GM13976 (cell line): ENCODE results near the gene CBLN2.

ENCODE experiments used
- DNase-seq: peaks from one replicate; pipeline ENCODE4 v3.0.0; 2012; ENCODE audit warnings: low spot score
- in situ Hi-C: fragments of 300-500 bp; cut with MboI; formaldehyde crosslinking; loops from one replicate; pipeline ENCODE4 v1.12.0; 2022; ENCODE audit warnings: low sequenced_read_pairs, mixed read lengths, inconsistent platforms; ENCODE audit not compliant: unreplicated experiment
- TF ChIP-seq, protein P1 (sequence below): IDR thresholded peaks from 2 replicates; pipeline ENCODE4 v1.5.1; 2012; ENCODE audit warnings: borderline replicate concordance, mild to moderate bottlenecking; ENCODE audit not compliant: insufficient read depth; ENCODE audit errors: extremely low read depth, missing control alignments, control extremely low read depth

CBLN2 gene

GRCh38 chr18:72544092-72544886, at the start of gene CBLN2:
Gene CBLN2, minus strand, starts transcription at chr18:72544342. Its CDS starts 2,182 bp downstream, at chr18:72542160.
- TF ChIP-seq, protein P1, sequence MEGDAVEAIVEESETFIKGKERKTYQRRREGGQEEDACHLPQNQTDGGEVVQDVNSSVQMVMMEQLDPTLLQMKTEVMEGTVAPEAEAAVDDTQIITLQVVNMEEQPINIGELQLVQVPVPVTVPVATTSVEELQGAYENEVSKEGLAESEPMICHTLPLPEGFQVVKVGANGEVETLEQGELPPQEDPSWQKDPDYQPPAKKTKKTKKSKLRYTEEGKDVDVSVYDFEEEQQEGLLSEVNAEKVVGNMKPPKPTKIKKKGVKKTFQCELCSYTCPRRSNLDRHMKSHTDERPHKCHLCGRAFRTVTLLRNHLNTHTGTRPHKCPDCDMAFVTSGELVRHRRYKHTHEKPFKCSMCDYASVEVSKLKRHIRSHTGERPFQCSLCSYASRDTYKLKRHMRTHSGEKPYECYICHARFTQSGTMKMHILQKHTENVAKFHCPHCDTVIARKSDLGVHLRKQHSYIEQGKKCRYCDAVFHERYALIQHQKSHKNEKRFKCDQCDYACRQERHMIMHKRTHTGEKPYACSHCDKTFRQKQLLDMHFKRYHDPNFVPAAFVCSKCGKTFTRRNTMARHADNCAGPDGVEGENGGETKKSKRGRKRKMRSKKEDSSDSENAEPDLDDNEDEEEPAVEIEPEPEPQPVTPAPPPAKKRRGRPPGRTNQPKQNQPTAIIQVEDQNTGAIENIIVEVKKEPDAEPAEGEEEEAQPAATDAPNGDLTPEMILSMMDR = peak; percentile 86
- DNase-seq = peak; percentile 86
- in situ Hi-C loops = loop anchor here (25.0 kb wide), 1 partner anchor 1607 kb away; no protein-coding TSS in a partner anchor

DNA sequence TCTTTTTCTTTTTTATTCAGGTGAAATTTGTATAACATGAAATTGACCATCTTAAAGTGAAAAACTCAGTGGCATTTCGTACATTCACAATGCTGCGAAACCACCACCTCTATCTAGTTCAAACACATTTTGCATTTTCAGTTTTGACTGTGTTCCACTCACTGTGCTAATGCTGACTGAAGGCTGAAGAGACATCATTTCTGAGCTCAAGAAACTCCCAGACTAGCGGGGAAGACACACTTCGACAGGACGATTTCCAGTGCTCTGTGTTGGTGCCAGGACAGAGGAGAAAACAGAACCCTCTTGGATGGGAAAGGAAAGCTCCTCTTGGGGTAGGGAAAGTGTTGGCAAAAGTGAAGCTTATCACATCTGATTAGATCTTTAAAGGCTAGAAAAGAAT, 44.2 kb upstream of the CBLN2 start:
- DNase-seq = no peak
- in situ Hi-C loops = no loop called here
- TF ChIP-seq, protein P1 = no peak

DNA sequence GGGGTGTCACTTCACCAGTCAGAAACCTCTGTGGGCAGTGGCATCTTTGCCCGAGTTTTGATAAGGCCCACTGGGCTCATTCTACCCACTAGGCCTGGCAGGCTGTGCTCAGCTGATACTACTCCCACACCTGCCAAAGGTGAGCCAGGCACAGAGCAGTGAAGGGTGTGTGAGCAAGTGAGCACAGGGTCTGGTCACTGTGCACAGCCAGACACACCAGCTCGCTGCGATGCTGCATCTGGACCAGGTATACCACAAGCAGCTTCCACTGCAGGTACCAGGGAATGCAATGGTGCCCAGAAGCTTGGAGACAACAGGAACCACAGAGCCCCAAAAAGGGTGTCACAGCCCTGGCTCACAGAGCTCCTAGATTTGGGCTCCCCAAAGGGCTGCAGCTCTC, 40.6 kb upstream of the CBLN2 start:
- in situ Hi-C loops = no loop called here
- DNase-seq = no peak
- TF ChIP-seq, protein P1 = no peak

GRCh38 chr18:72581976-72582375, 37.8 kb upstream of the CBLN2 start:
- TF ChIP-seq, protein P1 = no peak
- in situ Hi-C loops = no loop called here
- no peak for DNase-seq

GRCh38 chr18:72572896-72573295, 28.8 kb upstream of the CBLN2 start:
- no peak for DNase-seq
- in situ Hi-C loops = no loop called here
- TF ChIP-seq, protein P1 = no peak

DNA sequence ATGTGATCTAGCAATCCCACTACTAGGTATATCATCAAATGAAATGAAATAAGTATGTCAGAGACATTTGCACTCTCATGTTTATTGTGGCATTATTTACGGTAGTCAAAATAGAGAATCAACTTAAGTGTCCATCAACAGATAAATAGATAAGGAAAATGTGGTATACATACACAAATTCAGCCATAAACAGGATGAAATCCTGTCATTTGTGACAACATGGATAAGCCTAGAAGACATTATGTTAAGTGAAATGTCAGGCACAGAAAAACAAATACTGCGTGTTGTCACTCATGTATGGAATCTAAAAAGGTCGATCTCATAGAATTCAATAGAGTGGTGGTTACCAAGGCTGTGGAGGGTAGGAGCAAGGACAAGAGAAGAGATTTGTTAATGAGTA, 22.1 kb upstream of the CBLN2 start:
- DNase-seq = no peak
- TF ChIP-seq, protein P1 = no peak
- in situ Hi-C loops = no loop called here
